ENCODE data around the gene AGFG1. TPM values are rescaled to one million over a fixed set of nuclear protein-coding genes. Genes with fewer than 3 reads are reported as not detected.
A peak's percentile ranks its signal among the peaks of the same experiment; 100 is the strongest.

Gene AGFG1
- total RNA-seq, 3 donors from 2014 or later: 69.2 to 76.3 (median 73.0) TPM

DNA sequence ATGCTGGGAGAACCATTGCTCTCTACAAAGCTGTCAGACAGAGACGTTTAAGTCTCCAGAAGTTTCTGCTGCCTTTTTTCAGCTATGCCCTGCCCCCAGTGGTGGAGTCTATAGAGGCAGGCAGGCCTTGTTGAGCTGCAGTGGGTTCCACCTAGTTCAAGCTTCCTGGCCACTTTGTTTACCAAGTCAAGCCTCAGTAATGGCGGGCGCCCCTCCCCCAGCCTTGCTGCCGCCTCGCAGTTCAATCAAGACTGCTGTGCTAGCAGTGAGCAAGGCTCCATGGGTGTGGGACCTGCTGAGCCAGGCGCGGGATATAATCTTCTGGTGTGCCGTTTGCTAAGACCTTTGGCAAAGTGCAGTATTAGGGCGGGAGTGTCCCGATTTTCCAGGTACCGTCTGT is 74.0 kb downstream of the AGFG1 start:
- TF ChIP-seq, protein P1, sequence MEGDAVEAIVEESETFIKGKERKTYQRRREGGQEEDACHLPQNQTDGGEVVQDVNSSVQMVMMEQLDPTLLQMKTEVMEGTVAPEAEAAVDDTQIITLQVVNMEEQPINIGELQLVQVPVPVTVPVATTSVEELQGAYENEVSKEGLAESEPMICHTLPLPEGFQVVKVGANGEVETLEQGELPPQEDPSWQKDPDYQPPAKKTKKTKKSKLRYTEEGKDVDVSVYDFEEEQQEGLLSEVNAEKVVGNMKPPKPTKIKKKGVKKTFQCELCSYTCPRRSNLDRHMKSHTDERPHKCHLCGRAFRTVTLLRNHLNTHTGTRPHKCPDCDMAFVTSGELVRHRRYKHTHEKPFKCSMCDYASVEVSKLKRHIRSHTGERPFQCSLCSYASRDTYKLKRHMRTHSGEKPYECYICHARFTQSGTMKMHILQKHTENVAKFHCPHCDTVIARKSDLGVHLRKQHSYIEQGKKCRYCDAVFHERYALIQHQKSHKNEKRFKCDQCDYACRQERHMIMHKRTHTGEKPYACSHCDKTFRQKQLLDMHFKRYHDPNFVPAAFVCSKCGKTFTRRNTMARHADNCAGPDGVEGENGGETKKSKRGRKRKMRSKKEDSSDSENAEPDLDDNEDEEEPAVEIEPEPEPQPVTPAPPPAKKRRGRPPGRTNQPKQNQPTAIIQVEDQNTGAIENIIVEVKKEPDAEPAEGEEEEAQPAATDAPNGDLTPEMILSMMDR (IDR thresholded peaks at IDR 0.05): no peak
- H3K4me3 ChIP-seq: no peak overlapping the region
- no peaks in the 10 kb centered on the region for H3K4me1 ChIP-seq (ENCODE audit: low read depth)
- peak; percentile 12 to 55 (median 33) for DNase-seq
- intact Hi-C loops (cut with DNase I, micrococcal nuclease): no loop called here
- no peaks in the 10 kb centered on the region for H3K36me3 ChIP-seq (ENCODE audit: low read depth)
- ATAC-seq: no peak
- no peaks in the 10 kb centered on the region for H3K9me3 ChIP-seq

DNA sequence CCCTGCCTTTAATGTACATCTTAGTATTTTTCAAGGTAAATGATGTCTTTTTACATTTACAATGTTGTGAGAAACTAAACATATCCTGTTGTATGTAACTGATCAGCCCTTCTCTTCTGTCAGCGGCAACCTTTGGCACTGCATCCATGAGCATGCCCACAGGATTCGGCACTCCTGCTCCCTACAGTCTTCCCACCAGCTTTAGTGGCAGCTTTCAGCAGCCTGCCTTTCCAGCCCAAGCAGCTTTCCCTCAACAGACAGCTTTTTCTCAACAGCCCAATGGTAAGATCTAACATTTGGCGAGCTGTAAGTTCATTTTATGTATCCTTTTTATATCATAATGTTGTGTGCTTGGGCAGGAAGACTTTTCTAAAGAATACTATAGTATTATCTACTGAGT is 79.9 kb downstream of the AGFG1 start:
- no peak for DNase-seq
- intact Hi-C loops (cut with DNase I, micrococcal nuclease): no loop called here
- Histone ChIP-seq H3K4me3 (no peak overlapping the region), H3K4me1 (ENCODE audit: low read depth) (no peaks in the 10 kb centered on the region), H3K9me3 (no peaks in the 10 kb centered on the region), H3K36me3 (ENCODE audit: low read depth) (no peaks in the 10 kb centered on the region)
- no peak for ATAC-seq
- TF ChIP-seq, protein P1 (IDR thresholded peaks at IDR 0.05): no peak

DNA sequence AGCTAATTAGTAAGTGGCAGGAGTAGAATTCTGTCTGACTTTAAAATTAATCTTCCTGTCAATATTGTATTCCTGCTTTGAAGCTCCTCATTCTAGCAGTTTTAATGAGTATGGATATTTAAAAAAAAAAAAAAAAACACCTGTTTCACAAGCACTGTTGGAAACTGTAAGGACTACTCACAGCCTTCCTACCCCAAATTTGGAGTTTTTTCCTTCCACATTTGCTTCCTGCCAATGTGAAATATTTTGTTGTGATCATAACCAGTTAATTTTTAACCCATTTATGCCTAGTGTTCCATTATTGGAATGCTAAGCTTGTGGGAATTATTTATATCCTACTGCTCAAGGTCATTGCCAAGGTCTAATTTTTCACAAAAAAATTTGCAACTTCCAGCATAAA is 90.6 kb downstream of the AGFG1 start:
- Histone ChIP-seq H3K4me1 (ENCODE audit: low read depth) (no peaks in the 10 kb centered on the region), H3K4me3 (no peak overlapping the region), H3K9me3 (no peaks in the 10 kb centered on the region), H3K36me3 (ENCODE audit: low read depth) (no peaks in the 10 kb centered on the region)
- TF ChIP-seq, protein P1 (IDR thresholded peaks at IDR 0.05): no peak
- ATAC-seq: no peak
- no peak for DNase-seq
- intact Hi-C loops (cut with DNase I, micrococcal nuclease): no loop called here

DNA sequence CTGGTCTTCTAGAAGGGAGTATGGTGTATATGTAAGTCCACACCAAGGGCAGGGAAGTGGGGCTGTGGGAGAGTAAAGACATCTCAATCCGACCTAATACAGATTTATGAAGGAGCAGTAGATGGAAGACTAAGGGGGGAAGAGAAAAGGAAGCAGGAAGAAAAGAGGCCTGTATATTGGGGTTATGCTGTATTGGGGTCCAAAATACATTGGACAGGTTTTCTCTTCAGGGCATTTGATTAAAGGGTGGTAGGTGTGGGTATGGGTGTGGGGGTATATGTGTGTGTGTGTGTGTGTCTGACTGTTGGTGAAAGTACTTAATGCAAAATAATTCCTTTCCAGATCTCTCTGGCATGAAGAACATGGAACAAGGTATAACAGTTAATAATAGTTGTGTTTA is 93.1 kb downstream of the AGFG1 start:
- Histone ChIP-seq H3K4me1 (ENCODE audit: low read depth) (no peaks in the 10 kb centered on the region), H3K36me3 (ENCODE audit: low read depth) (no peaks in the 10 kb centered on the region)

DNA sequence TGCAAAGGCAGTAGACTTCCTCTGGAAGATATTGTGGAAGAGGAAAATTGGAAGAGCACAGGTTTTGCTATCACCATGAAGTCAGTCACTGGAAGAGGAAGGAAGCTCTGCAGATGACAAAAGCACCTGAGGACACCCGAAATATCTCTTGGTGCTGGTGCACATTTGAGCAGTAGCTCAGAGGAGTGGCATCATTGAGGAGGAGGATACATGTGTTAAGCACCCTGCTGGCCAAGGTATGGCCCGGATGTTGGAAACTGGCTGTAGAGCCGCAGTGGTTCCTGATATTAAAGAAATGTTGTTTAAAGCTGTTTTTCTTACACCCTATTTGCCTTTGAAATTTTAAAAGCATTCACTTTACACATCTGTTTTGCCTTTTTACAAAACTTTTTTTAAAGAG is 94.1 kb downstream of the AGFG1 start:
- H3K9me3 ChIP-seq: no peaks in the 10 kb centered on the region
- no peak overlapping the region for H3K4me3 ChIP-seq
- no peaks in the 10 kb centered on the region for H3K4me1 ChIP-seq (ENCODE audit: low read depth)
- ATAC-seq: no peak
- TF ChIP-seq, protein P1 (IDR thresholded peaks at IDR 0.05): no peak
- intact Hi-C loops (cut with DNase I, micrococcal nuclease): no loop called here
- no peak for DNase-seq
- H3K36me3 ChIP-seq (ENCODE audit: low read depth): no peaks in the 10 kb centered on the region

More for the DNA sequence above, 93.1 kb downstream of the AGFG1 start:
- TF ChIP-seq, protein P1 (IDR thresholded peaks at IDR 0.05): no peak
- intact Hi-C loops (cut with DNase I, micrococcal nuclease): no loop called here
- H3K4me3 ChIP-seq: no peak overlapping the region
- ATAC-seq (no peak), DNase-seq (no peak)
- H3K9me3 ChIP-seq: no peaks in the 10 kb centered on the region

DNA sequence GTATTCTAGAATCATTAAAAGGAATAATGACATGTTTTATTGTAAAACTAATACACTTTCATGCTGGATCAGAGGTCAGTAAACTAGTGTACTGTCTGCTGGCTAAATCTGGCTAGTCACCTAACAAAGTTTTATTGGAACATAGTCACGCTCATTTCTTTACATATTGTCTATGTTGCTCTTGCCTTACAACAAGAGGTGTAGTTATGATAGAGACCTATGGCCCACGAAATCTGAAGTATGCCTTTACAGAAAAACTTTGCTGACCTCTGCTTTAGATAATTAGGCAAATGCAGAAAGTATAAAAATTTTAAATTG is 96.9 kb downstream of the AGFG1 start:
- no peak for ATAC-seq
- intact Hi-C loops (cut with DNase I, micrococcal nuclease): no loop called here
- Histone ChIP-seq H3K36me3 (ENCODE audit: low read depth) (no peaks in the 10 kb centered on the region), H3K4me1 (ENCODE audit: low read depth) (no peaks in the 10 kb centered on the region), H3K4me3 (no peak overlapping the region), H3K9me3 (no peaks in the 10 kb centered on the region)
- TF ChIP-seq, protein P1 (IDR thresholded peaks at IDR 0.05): no peak
- no peak for DNase-seq
